Testis (tissue), 5 donors: Measurements from ENCODE around the gene TDP2. TPM values are rescaled to one million over a fixed set of nuclear protein-coding genes. Genes with fewer than 3 reads are reported as not detected.
A peak's percentile ranks its signal among the peaks of the same experiment; 100 is the strongest.

ENCODE experiments used
- DNase-seq: peaks from one replicate; pipeline ENCODE4 v3.0.0-alpha.2; 2019
- H3K27ac ChIP-seq, 2 donors: fragments of 200-600 bp; sonication (generic); one replicate each; pipeline ENCODE4 v1.5.1; 2019
- H3K27me3 ChIP-seq: fragments of 200-600 bp; sonication (generic); one replicate; pipeline ENCODE4 v1.5.1; 2019
- H3K36me3 ChIP-seq: fragments of 200-600 bp; sonication (generic); one replicate; pipeline ENCODE4 v1.5.1; 2017; ENCODE audit warnings: low read depth; ENCODE audit errors: missing control alignments
- H3K4me1 ChIP-seq: fragments of 200-600 bp; sonication (generic); one replicate; pipeline ENCODE4 v1.5.1; 2019
- H3K4me3 ChIP-seq, 2 donors: fragments of 200-600 bp; sonication (generic); one replicate each; pipeline ENCODE4 v1.5.1; 2017 to 2019
- H3K9me3 ChIP-seq: fragments of 200-600 bp; sonication (generic); one replicate; pipeline ENCODE4 v1.5.1; 2017
- CTCF ChIP-seq, 3 experiments: fragments of 450-650 bp in 2 of 3; fragments of 200-600 bp in 1 of 3; sonication (generic) in 1 of 3; IDR thresholded peaks; one replicate each; pipeline ENCODE4 v1.5.1; 2016 to 2019; ENCODE audit warnings: antibody characterized with exemption in 3 of 3, mild to moderate bottlenecking in 2 of 3, moderate library complexity in 1 of 3
- POLR2A ChIP-seq: fragments of 450-650 bp; IDR thresholded peaks from one replicate; pipeline ENCODE4 v1.6.1; 2017; ENCODE audit warnings: antibody characterized with exemption, mild to moderate bottlenecking, moderate library complexity
- WGBS, 2 donors: methylation state at CpG; one replicate each; pipeline ENCODE4 v1.1.5; 2018; 5-methylcytosine and 5-hydroxymethylcytosine counted together
- intact Hi-C: fragments of 100-400 bp; cut with DNase I; formaldehyde crosslinking; loops from one replicate; pipeline ENCODE4 v1.15.1; 2023; ENCODE audit warnings: low total_unique reads
- long read RNA-seq, 2 donors: transcript quantifications; one replicate each; lab custom pipeline, GENCODE V29; 2026
- polyA plus RNA-seq: library from polyadenylated mRNA; stranded (reverse); fragments of 350-450 nt; fragmentation: Illumina TruSeq; extraction: RNeasy Lipid Tissue Mini Kit (QIAGEN cat#74804); gene quantifications from one replicate; pipeline ENCODE4 v1.2.3, GENCODE V29; 2014; ENCODE audit warnings: low read depth, low replicate concordance; ENCODE audit not compliant: insufficient read depth
- total RNA-seq, 2 donors: library from RNA; depleted of rRNA; stranded (reverse); fragments of >200 nt; gene quantifications; one replicate each; pipeline ENCODE4 v1.2.3, GENCODE V29; 2016

The TDP2 gene, protein sequence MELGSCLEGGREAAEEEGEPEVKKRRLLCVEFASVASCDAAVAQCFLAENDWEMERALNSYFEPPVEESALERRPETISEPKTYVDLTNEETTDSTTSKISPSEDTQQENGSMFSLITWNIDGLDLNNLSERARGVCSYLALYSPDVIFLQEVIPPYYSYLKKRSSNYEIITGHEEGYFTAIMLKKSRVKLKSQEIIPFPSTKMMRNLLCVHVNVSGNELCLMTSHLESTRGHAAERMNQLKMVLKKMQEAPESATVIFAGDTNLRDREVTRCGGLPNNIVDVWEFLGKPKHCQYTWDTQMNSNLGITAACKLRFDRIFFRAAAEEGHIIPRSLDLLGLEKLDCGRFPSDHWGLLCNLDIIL
- total RNA-seq, result 10 to 100 TPM; 37.2 to 37.4 TPM
- polyA plus RNA-seq, result 46.0 TPM
- long read RNA-seq, donor 1, transcript TDP2-202 (7 exons, 2,071 nt), result major isoform, 26 of 58 reads
- long read RNA-seq, donor 1, partial matches to known transcripts, result 29 of 58 reads
- long read RNA-seq, donor 1, other reads (novel, unspliced or antisense), result 0 of 58 reads
- long read RNA-seq, donor 2, transcript TDP2-202 (7 exons, 2,071 nt), result major isoform, 7 of 13 reads
- long read RNA-seq, donor 2, partial matches to known transcripts, result 6 of 13 reads
- long read RNA-seq, donor 2, other reads (novel, unspliced or antisense), result 0 of 13 reads

DNA sequence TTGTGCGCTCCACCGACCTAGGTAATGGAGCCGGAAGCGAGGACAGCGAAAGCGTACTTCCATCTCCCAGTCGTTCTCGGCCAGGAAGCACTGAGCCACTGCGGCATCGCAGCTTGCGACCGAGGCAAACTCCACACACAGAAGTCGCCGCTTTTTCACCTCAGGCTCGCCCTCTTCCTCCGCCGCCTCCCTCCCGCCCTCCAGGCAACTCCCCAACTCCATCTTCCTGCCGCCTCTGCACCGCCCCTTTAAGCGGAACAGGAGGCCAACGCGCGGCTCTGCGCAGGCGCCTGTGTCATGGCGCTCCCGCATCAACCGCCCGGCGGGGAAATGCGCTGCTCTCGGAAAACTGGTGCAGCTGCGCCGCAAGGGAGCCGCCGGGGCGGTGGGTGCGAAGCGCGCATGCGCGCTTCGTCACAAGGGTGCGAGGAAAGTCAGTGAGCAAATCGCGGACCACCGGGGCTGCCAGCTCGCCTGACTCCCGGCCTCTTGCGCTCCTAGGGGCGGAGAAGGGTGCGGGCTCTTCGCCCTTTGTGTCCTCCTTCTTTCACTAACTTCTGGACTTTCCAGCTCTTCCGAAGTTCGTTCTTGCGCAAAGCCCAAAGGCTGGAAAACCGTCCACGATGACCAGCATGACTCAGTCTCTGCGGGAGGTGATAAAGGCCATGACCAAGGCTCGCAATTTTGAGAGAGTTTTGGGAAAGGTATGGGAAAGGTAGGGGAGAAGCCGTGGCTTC, at the start of gene TDP2, which contains the start of gene ACOT13:
Gene TDP2 (minus strand): TSS at position 259 of the 737 bp plus-strand sequence. CDS start 37 bp downstream, at position 222.
Gene ACOT13 (plus strand): TSS at position 437 of the 737 bp plus-strand sequence. CDS start 187 bp downstream, at position 624.
- H3K27me3 ChIP-seq, result no peaks in the 10 kb centered on the region
- no peaks in the 10 kb centered on the region for H3K9me3 ChIP-seq
- intact Hi-C loops, result no loop called here
- no peaks in the 10 kb centered on the region for H3K36me3 ChIP-seq
- peak; percentile 48 for TF ChIP-seq POLR2A
- TF ChIP-seq CTCF (IDR thresholded peaks at IDR 0.05), result peak; percentile 45 to 66 (median 45)
- peak within 1 kb of the TSS; percentile 88 to 93 for H3K27ac ChIP-seq
- 0% methylated on average over 13 to 62 of the region's 62 CpGs for WGBS, 2 donors
- peak; percentile 93 for DNase-seq
- peaks cover 3% of the 10 kb centered on the region for H3K4me1 ChIP-seq
- H3K4me3 ChIP-seq, result peak within 1 kb of the TSS; percentile 92 to 98

DNA sequence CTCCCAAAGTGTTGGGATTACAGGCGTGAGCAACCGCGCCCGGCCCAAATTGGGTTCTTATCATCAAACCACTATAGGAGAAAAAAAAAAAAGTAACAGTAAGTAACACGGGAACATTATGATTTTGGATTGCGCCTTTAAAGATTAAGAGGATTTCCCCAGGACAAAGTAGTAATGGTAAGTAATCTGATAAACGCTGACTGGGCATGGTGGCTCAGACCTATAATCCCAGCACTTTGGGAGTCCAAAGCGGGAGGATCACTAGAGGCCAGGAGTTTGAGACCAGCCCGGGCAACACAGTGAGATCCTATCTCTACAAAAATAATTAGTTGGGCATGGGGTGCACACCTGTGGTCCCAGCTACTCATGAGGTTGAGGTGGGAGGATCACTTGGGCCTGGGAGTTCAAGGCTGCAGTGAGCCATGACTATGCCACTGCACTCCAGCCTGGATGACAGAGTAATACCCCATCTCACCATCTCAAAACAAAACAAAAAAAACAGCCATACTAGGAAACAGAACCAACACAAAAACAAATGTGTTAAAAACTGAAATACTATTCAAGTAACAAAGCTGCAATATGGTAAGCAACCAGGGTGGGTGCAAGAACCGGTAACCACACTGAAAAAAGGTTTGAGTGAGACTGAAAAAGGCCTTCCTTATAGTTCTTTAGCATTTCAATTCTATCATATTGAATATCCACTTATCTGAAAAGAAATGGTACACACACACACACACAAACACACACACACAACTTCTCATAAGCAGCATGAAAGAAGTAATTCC, 44.0 kb upstream of the TDP2 start:
- H3K4me1 ChIP-seq, result peaks cover 13% of the 10 kb centered on the region
- WGBS, 2 donors, result 79 to 85% methylated on average over 10 of the region's 10 CpGs
- H3K36me3 ChIP-seq, result no peaks in the 10 kb centered on the region
- intact Hi-C loops, result no loop called here
- H3K27me3 ChIP-seq, result no peaks in the 10 kb centered on the region
- no peak overlapping the region for H3K4me3 ChIP-seq
- DNase-seq, result no peak
- no peaks in the 10 kb centered on the region for H3K9me3 ChIP-seq
- TF ChIP-seq CTCF (IDR thresholded peaks at IDR 0.05) (no peak), POLR2A (no peak)
- H3K27ac ChIP-seq, result no peak overlapping the region

DNA sequence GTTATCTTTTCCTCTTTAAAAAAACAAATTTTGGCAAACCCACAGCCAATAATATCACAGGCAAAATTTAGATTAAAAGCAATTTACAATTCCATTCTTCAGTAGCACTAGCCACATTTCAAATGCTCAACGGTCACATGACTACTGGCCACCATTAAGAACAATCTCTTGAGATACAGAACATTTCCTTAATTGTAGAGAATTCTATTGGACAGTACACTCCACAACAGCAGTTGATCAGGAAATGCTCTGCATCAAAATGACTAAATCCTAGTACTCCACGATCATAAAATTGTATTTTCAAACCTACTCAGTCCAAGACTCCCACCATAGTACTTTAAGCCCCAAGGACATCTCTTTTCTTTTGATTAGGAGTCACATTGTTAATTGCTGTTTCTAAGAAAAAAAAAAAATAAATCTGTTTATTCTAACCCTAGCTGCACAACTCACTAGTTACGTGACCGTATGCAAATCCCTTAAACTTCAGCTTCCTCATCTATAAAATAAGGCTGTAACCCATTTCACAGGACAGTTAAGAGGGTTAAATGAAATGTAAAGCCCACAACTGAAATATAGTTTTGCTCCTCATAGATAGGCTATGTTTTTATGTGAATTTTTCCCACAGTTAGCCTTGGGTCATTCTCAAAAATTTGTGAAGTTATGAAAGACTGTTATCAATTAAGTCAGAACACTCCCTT, 42.5 kb upstream of the TDP2 start:
- intact Hi-C loops, result no loop called here
- WGBS, 2 donors, result 66 to 74% methylated on average over 4 of the region's 4 CpGs
- H3K27me3 ChIP-seq, result no peaks in the 10 kb centered on the region
- DNase-seq, result no peak
- no peaks in the 10 kb centered on the region for H3K36me3 ChIP-seq
- no peaks in the 10 kb centered on the region for H3K9me3 ChIP-seq
- no peak overlapping the region for H3K4me3 ChIP-seq
- H3K4me1 ChIP-seq, result peaks cover 13% of the 10 kb centered on the region
- TF ChIP-seq CTCF (IDR thresholded peaks at IDR 0.05), result no peak
- TF ChIP-seq POLR2A, result no peak
- H3K27ac ChIP-seq, result no peak overlapping the region

- Histone ChIP-seq H3K27ac (no peak overlapping the region), H3K4me1 (peaks cover 13% of the 10 kb centered on the region), H3K36me3 (no peaks in the 10 kb centered on the region), H3K27me3 (no peaks in the 10 kb centered on the region), H3K9me3 (no peaks in the 10 kb centered on the region), H3K4me3 (no peak overlapping the region)
- intact Hi-C loops, result no loop called here
- 73 to 79% methylated on average over 3 of the region's 3 CpGs for WGBS, 2 donors
- TF ChIP-seq POLR2A, result no peak
- TF ChIP-seq CTCF (IDR thresholded peaks at IDR 0.05), result no peak
- no peak for DNase-seq
Observed at GRCh38 chr6:24708612-24709011, 41.9 kb upstream of the TDP2 start.
